GM06990 (cell line): Measurements from ENCODE around the gene MAP2K2.

Experiments used
- DNase-seq: peaks from one replicate; pipeline ENCODE4 v3.0.0-alpha.2; 2011; ENCODE audit not compliant: insufficient read length; ENCODE audit errors: extremely low read depth
- H3K27me3 ChIP-seq: replicated peaks from 2 replicates; pipeline ENCODE4 v1.6.0; 2011; ENCODE audit warnings: low read length; ENCODE audit not compliant: control insufficient read depth, insufficient read depth
- H3K36me3 ChIP-seq: 2 replicates; pipeline ENCODE4 v1.5.1; 2011; ENCODE audit warnings: low read length; ENCODE audit not compliant: control insufficient read depth, insufficient read depth
- H3K4me3 ChIP-seq: replicated peaks from 2 replicates; pipeline ENCODE4 v1.5.1; 2011; ENCODE audit warnings: low read depth, mild to moderate bottlenecking, control low read depth, low read length
- TF ChIP-seq, protein P1 (sequence below): IDR thresholded peaks from 2 replicates; pipeline ENCODE4 v1.5.1; 2011; ENCODE audit warnings: low read length, control low read depth, mild to moderate bottlenecking, inconsistent platforms; ENCODE audit not compliant: insufficient read depth, poor library complexity, severe bottlenecking

The MAP2K2 gene

DNA sequence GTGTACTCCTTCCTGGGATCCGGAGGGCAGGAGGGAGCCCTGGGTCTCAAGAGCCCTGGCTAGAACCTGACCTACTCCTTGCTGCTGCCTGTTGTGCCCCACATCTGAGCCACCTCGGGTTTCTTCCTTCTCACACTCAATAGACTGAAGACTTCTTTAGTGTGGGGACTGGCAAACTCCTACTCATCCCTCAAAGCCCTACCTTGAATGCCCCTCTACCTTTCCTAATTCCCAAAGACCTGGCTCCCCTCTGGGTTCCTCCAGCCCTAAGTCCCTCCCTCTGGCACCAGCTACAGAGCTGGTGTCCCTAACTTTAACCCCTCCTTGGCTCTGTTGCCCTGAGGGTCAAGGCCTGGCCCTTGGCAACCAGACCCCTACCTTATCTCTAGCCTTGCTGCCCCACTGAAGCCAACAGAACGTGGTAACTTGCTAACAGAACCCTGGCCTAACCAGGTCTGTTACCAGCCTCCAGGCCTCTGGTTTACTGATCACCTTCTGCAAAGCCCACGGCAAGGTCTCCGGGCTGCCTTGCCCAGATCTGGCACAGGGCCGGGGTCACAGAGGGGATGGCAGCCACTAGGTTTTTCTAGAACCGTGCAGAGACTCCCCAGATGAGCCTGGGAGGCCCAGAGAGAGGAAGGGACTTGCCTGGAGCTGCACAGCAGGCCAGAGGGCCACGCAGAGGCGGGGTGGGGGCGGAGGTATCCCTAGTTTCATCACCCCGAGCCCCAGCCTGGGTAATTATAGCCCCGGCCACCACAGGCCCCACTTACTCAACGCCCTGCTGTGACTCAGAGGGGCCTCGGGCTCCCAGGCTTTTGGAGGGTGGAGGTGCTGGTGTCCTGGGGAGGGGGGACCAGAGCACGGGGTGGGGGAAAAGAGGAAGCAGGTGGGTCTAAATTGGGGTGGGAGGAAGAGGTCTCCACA is 72.5 kb downstream of the MAP2K2 start:
- DNase-seq: no peak
- peak overlapping the region; percentile 12 for H3K4me3 ChIP-seq
- TF ChIP-seq, protein P1, sequence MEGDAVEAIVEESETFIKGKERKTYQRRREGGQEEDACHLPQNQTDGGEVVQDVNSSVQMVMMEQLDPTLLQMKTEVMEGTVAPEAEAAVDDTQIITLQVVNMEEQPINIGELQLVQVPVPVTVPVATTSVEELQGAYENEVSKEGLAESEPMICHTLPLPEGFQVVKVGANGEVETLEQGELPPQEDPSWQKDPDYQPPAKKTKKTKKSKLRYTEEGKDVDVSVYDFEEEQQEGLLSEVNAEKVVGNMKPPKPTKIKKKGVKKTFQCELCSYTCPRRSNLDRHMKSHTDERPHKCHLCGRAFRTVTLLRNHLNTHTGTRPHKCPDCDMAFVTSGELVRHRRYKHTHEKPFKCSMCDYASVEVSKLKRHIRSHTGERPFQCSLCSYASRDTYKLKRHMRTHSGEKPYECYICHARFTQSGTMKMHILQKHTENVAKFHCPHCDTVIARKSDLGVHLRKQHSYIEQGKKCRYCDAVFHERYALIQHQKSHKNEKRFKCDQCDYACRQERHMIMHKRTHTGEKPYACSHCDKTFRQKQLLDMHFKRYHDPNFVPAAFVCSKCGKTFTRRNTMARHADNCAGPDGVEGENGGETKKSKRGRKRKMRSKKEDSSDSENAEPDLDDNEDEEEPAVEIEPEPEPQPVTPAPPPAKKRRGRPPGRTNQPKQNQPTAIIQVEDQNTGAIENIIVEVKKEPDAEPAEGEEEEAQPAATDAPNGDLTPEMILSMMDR: no peak
- peaks cover 24% of the 10 kb centered on the region for H3K36me3 ChIP-seq
- H3K27me3 ChIP-seq: no peaks in the 10 kb centered on the region

DNA sequence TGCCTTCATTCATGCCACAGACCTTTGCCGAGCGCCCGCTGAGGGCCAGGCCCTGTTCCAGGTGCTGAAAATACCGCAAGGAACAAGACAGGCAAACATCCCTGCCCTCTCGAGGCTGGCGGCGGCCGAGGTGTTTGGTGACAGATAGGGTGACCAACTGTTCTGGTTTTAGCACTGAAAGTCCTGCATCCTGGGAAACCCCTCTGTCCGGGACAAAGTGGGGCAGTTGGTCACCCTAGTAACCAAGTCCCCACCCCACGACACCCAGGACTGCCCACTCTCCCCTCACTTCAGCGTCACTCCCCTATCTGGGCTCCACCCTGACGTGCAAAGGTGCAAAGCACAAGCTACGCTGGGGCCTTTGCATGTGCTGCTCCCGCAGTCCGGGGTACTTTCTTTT is 74.5 kb downstream of the MAP2K2 start:
- no peak overlapping the region for H3K4me3 ChIP-seq
- peaks cover 27% of the 10 kb centered on the region for H3K36me3 ChIP-seq
- TF ChIP-seq, protein P1: no peak
- no peak for DNase-seq
- no peaks in the 10 kb centered on the region for H3K27me3 ChIP-seq

DNA sequence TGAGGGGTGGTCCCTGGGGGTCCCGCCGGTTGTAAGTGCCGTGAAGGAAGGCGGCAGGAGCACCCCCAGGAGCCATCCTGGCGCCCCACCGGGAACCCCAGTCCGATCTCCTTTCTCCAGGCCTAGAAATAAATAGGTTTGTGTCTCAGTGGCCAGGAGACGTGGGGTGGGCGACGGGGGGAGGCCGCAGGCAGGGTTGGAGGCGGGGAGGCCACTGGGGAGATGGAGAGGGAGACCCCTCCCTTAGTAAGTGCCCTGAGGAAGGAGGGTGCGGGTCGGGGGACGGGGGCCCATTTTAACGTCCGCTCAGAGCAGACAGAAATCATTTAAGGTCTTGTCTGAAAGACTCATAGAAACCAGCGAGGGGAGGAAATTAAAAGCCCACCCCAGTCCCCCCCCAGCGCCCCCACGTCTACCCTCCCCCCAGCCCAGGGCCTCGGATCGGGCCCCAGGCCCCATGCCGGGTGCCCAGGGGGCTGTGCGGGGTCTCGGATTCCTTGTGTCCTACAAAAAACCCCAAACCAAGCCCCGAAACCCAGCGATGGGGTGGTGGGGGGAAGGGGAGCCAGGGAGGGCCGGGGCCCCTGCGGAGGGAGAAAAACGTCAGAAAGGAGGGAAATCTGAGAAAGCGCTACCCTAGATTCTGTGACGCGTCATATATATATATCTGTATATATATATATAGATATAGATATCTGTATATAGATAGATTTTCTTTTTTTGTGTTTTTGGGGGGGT is 76.8 kb downstream of the MAP2K2 start:
- TF ChIP-seq, protein P1: no peak
- H3K4me3 ChIP-seq: no peak overlapping the region
- no peaks in the 10 kb centered on the region for H3K27me3 ChIP-seq
- peaks cover 18% of the 10 kb centered on the region for H3K36me3 ChIP-seq
- DNase-seq: no peak

DNA sequence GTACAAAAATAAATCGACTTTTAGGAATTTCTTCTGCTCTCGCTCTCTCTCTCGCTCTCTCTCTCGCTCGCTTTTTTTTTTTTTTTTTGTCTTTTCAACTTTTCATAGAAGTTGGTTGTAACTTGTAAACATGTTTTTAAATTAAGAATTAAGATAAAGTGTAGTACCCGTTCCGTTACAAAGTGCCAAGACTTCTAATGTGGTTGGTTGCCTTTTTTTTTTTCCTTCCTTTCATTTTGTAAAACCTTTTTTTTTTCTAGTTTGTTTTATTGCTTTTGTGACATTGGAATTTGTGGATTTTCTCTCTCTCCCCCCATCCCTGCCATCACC is 77.6 kb downstream of the MAP2K2 start:
- TF ChIP-seq, protein P1: no peak
- Histone ChIP-seq H3K4me3 (no peak overlapping the region), H3K36me3 (peaks cover 16% of the 10 kb centered on the region), H3K27me3 (no peaks in the 10 kb centered on the region)
- DNase-seq: no peak

DNA sequence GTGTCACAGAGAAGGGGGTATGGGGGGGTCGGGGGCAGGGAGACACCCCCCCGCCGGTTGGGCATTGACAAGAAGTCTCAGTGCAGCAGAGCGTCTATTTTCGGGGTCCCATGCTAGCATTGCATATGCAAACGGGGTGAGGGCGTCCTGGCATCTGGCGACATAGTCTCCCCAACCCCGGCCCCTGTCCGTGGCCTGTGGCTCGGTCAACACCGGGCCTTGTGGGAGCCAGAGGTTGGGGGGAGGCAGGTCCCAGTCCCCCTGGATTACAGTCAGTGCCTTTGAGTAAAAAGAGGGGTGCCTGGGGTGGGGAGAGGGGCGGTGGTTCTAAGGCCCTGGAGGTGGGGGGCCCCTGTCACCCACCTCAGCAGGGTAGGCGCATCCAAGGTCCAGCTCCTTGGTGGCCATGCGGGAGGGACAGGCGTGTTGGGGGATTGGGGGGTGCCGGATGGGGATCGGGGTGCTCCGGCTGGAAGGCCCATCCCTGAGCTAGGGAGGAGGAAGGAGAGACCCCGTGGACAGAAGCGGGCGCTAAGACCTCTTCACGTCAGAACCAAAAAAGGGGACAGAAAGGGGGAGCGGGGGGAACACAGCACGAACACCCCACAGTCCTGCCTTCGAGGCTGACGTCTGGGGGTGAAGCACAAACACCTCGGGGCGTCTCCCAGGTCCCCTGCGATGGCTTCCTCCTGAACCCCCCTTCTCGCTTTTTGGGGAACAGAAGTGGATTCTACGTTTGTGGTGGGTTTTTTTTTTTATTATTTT is 78.1 kb downstream of the MAP2K2 start:
- peaks cover 16% of the 10 kb centered on the region for H3K36me3 ChIP-seq
- no peak for DNase-seq

More for the DNA sequence above, 78.1 kb downstream of the MAP2K2 start:
- Histone ChIP-seq H3K4me3 (no peak overlapping the region), H3K27me3 (no peaks in the 10 kb centered on the region)
- TF ChIP-seq, protein P1: no peak
